T-helper 2 cell treated with Interferon-gamma antibody and Interleukin-4, amounts not matched to agents 5 μg/mL and 100 μg/mL, for 36 hours (primary cell): ENCODE measurements around the gene DDC.

Experiments
- DNase-seq: peaks from one replicate; pipeline ENCODE4 v3.0.0; 2021; ENCODE audit warnings: low spot score
- H3K27ac Mint-ChIP-seq: one replicate; pipeline ENCODE4 v1.8.0; 2021; ENCODE audit warnings: mild to moderate bottlenecking, mixed read lengths
- H3K27me3 Mint-ChIP-seq: one replicate; pipeline ENCODE4 v1.8.0; 2021; ENCODE audit warnings: low read depth, mixed read lengths
- H3K36me3 Mint-ChIP-seq: one replicate; pipeline ENCODE4 v1.8.0; 2021; ENCODE audit warnings: low read depth, mixed read lengths
- H3K4me1 Mint-ChIP-seq: one replicate; pipeline ENCODE4 v1.8.0; 2021; ENCODE audit warnings: low read depth, mixed read lengths
- H3K4me3 Mint-ChIP-seq: one replicate; pipeline ENCODE4 v1.8.0; 2022; ENCODE audit warnings: mild to moderate bottlenecking, moderate library complexity, mixed read lengths
- H3K9me3 Mint-ChIP-seq: one replicate; pipeline ENCODE4 v1.8.0; 2021; ENCODE audit warnings: mixed read lengths

DDC gene, protein sequence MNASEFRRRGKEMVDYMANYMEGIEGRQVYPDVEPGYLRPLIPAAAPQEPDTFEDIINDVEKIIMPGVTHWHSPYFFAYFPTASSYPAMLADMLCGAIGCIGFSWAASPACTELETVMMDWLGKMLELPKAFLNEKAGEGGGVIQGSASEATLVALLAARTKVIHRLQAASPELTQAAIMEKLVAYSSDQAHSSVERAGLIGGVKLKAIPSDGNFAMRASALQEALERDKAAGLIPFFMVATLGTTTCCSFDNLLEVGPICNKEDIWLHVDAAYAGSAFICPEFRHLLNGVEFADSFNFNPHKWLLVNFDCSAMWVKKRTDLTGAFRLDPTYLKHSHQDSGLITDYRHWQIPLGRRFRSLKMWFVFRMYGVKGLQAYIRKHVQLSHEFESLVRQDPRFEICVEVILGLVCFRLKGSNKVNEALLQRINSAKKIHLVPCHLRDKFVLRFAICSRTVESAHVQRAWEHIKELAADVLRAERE

DNA sequence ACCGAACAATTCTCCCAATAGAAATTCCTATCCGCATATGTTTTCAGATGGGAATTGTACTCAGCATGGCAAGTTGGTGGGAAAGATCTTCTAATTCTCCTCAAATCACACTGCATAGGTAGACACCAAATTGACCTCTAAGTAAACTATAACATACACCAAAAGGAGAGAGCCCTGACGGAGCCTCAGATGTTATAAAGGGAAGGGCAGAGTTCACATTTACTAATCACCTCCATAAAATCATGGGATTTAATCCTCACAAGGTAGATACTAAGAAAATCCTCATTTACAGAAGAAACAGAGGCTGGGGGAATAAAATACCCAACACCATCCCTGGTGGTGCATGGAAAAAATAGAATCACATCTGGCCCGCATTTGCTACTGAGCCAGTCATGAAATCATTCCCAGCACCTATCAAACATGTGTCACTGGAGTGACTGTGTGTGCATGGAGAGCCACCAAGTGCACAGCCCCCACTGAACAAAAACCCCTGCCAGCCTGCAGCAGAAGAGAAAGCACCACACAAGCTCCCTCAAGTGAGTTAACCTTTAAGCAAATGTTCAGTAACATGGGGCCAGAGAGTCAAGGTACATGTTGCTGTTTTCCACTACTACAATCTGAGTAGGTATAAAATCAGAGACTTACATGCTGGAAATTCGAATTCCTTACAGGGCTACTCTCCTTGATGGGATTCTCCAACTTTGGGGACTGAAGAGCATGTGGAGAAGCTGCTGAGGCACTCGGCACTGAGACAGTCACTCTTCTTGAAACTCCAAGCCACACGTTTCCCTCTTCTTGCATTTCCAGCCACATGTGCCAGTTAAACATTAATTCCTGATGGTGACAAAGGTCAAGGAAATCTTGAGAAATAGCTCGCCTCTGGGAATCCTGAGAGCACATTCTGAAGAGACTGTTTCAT, at the start of gene DDC:
Gene DDC (minus strand): TSS at position 766 of the 919 bp plus-strand sequence. CDS start 21,320 bp downstream, outside the sequence.
- Mint-ChIP-seq H3K4me1 (no peaks in the 10 kb centered on the region), H3K36me3 (no peaks in the 10 kb centered on the region), H3K4me3 (no peak within 1 kb of the TSS), H3K9me3 (no peaks in the 10 kb centered on the region), H3K27me3 (peaks cover 9% of the 10 kb centered on the region), H3K27ac (no peak within 1 kb of the TSS)
- DNase-seq, result no peak

DNA sequence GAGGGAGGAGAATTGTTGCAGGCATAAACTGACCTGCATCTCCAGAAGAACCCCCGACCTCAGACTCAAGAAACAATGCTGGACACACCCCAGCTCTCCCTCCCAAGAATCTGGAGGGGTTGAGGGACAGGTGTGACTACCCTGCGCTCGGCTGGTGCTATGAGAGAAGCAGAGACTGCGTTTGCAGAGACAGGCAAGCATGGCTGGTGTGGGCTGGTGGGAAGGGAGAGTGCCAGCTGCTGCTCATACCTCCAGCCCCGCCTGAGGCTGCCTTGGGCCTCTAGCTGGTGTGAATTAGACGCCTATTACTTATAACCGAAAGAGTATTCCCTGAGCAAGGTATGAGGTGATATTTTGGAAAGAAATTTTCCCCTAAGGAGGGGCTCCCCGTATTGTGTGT, 48.3 kb upstream of the DDC start:
- Mint-ChIP-seq H3K27me3 (peaks cover 5% of the 10 kb centered on the region), H3K27ac (no peak overlapping the region), H3K4me1 (peaks cover 47% of the 10 kb centered on the region), H3K9me3 (peaks cover 2% of the 10 kb centered on the region), H3K36me3 (peaks cover 2% of the 10 kb centered on the region), H3K4me3 (no peak overlapping the region)
- no peak for DNase-seq

DNA sequence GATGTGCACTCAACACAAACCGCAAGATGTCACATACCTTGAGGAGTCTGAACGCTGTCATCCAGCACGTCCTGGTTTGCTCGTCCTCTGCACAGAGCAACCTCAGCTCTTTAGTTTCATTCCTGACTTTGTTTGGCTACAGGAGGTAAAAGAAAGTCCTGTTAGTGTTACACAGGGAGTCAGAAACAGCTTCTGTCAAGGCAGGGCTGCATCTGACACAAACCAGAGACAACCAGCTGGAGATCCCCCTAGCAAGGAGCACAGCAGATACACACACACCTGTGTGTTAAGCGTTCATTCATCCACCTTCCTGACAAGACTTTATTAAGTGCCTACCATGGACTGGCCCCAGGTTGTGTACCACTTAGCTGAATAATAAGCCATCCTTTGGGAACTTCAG, 47.5 kb upstream of the DDC start:
- Mint-ChIP-seq H3K4me3 (no peak overlapping the region), H3K36me3 (peaks cover 9% of the 10 kb centered on the region)

DNA sequence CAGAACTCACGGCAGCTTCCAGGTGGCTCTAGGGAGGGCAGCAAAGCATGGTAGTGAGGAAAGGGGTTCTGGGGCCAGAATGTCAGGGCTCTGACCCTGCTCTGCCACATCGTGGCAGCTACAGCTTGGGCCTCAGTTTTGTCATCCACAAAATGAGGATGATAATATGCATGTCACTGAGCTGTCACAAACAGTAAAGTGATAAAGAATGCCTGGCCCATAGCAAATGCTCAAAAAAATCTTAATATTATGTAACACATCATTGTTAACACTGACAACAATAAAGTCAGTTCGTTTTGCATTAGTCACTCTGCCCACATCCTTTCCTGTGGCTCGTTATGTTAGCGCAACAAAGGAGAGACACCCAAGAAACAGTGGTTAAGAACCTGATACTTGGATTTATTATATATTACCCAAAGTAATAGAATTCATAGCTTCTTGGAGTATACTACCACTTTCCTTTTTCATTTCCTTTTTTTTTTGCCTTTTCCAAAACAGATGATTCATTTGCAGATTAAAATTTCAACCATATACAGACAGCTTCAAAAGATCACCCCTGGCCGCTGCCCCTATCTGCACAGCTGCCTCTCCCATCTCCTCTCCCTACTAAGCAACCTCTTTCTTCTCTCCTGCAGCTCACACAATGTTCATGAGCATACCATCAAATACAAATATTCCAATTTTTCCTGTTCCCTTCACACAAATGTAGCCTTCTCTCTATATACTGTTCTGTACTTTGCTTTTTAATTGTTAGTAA, 45.5 kb upstream of the DDC start:
- peaks cover 15% of the 10 kb centered on the region for H3K36me3 Mint-ChIP-seq
- H3K4me1 Mint-ChIP-seq, result peaks cover 56% of the 10 kb centered on the region
- peaks cover 4% of the 10 kb centered on the region for H3K27me3 Mint-ChIP-seq
- H3K27ac Mint-ChIP-seq, result peak overlapping the region; percentile 53
- peak overlapping the region; percentile 64 for H3K4me3 Mint-ChIP-seq
- DNase-seq, result peak; percentile 54
- peaks cover 19% of the 10 kb centered on the region for H3K9me3 Mint-ChIP-seq

More for the DNA sequence above, 47.5 kb upstream of the DDC start:
- no peak for DNase-seq
- Mint-ChIP-seq H3K4me1 (peaks cover 54% of the 10 kb centered on the region), H3K9me3 (peaks cover 10% of the 10 kb centered on the region), H3K27ac (no peak overlapping the region), H3K27me3 (peaks cover 4% of the 10 kb centered on the region)

DNA sequence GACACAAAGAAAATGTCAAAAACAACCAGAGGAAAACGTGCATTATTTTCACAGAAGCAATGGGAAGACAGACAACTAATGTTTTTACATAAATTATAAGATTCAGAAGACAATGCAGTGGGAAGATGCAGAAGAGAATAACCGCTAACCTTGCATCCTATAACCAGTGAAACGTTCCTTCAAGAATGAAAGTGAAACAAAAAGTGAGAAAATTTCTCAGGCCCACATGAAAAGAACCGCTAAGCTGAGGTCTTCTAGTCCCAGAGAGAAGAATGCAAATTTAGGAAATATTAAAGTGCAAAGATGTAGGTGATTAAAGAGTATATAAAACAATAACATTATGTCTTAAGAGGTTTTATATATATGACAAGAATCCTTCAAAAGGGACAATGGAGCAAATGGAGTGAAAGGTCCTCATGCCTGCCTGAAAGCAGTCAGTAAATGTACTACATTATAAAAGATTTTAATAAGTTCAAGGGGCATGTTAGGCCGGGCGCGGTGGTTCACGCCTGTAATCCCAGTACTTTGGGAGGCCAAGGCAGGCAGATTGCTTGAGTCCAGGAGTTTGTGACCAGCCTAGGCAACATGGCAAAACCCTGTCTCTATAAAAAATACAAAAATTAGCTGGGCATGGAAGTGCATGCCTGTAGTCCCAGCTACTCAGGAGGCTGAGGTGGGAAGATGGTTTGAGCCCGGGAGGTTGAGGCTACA, 43.1 kb upstream of the DDC start:
- Mint-ChIP-seq H3K4me3 (peak overlapping the region; percentile 7), H3K9me3 (peaks cover 19% of the 10 kb centered on the region), H3K27me3 (peaks cover 4% of the 10 kb centered on the region), H3K4me1 (peaks cover 43% of the 10 kb centered on the region), H3K36me3 (peaks cover 15% of the 10 kb centered on the region), H3K27ac (peak overlapping the region; percentile 14)
- DNase-seq, result no peak

DNA sequence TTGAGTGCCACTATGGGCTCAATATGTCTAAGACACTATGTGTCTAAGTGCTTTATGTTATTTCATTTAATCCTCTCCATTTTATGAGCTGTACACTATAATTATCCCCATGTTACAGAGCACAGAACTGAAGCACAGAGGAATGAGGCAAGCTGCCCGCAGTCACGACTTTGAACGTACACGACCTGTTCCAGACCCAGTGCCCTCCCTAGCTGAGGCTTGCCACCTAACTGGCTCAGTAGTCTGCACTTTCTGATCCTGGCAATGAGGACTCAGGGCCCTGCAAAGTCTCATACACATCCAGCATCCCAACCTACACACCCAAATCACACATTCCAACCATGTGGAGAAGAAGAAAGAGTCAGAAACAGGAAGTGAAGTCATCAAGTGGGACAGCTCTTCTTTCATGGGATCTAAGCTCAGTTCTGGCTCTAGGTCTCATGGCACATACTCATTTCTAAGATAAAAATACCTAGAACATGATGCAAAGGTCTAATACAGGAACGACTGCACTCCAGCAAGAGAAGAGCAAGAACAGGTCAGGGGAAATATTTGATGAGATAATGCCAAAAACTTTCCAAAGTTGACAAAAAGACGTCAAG, 42.4 kb upstream of the DDC start:
- no peak for DNase-seq
- Mint-ChIP-seq H3K4me1 (peaks cover 39% of the 10 kb centered on the region), H3K36me3 (peaks cover 15% of the 10 kb centered on the region), H3K27me3 (peaks cover 4% of the 10 kb centered on the region), H3K4me3 (peak overlapping the region; percentile 7), H3K27ac (peak overlapping the region; percentile 14), H3K9me3 (peaks cover 19% of the 10 kb centered on the region)

DNA sequence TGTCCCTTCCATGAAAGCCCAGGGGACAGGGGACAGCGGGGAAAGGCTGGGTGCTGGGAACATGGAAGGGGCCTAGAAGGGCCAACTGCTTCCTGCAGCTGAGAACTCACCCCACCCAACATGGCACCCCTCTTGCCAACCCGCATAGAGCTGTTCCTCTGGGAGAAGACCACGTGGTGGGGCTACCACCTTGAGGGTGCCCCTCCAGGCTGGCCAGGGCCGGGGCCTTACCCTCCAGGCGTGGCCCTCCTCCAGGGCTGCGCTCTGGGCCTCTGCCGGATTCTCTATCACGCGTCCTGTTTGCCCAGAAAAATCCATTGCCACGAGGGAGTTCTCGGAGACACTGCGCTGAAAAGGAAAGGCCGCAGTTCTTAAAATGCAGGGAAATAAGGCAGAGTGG, 39.9 kb upstream of the DDC start:
- no peak overlapping the region for H3K4me3 Mint-ChIP-seq

DNA sequence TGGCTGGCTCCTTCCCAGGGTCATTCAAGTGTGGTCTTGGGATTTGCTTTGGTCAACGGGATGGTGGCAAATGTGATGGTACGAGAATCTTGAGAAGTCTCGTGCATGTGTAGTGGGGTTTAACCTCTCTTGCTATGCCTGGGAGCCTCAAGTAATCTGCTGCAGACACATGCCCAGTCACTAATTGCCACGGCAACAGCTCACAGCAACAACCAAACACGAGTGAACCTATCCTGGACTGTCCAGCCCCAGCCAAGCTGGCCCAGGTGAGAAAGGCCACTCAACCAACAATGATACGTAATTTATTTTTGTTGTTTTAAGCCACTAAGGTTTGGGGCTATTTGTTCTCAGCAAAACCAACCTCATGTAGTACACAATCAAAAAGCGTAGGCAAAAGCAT, 38.1 kb upstream of the DDC start:
- H3K36me3 Mint-ChIP-seq, result peaks cover 13% of the 10 kb centered on the region
- H3K4me1 Mint-ChIP-seq, result peaks cover 32% of the 10 kb centered on the region
- peaks cover 15% of the 10 kb centered on the region for H3K9me3 Mint-ChIP-seq
- H3K4me3 Mint-ChIP-seq, result no peak overlapping the region
- DNase-seq, result no peak
- H3K27me3 Mint-ChIP-seq, result peaks cover 2% of the 10 kb centered on the region
- no peak overlapping the region for H3K27ac Mint-ChIP-seq

More for the DNA sequence above, 39.9 kb upstream of the DDC start:
- DNase-seq, result no peak
- Mint-ChIP-seq H3K36me3 (peaks cover 15% of the 10 kb centered on the region), H3K27me3 (peaks cover 2% of the 10 kb centered on the region), H3K4me1 (peaks cover 32% of the 10 kb centered on the region), H3K9me3 (peaks cover 19% of the 10 kb centered on the region), H3K27ac (no peak overlapping the region)

DNA sequence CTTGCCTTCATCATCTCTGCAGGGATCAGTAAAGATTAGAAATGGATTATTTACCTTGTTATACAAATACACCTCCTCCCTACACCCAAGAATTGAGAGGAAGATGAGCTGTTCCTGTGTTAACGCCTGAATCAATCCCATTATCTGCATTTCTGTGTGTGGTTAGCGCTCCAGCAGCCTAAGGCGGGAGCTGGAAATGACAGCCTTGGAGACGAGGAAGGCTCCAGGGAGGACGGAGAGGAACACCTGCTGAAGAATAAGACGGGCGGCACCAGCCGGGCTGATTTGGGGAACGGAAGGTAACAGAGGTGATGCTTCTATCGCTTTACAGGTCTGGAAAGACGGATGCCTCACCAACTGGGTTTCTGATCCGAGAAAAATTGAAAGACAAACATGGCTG, 34.2 kb upstream of the DDC start:
- H3K9me3 Mint-ChIP-seq, result no peaks in the 10 kb centered on the region

DNA sequence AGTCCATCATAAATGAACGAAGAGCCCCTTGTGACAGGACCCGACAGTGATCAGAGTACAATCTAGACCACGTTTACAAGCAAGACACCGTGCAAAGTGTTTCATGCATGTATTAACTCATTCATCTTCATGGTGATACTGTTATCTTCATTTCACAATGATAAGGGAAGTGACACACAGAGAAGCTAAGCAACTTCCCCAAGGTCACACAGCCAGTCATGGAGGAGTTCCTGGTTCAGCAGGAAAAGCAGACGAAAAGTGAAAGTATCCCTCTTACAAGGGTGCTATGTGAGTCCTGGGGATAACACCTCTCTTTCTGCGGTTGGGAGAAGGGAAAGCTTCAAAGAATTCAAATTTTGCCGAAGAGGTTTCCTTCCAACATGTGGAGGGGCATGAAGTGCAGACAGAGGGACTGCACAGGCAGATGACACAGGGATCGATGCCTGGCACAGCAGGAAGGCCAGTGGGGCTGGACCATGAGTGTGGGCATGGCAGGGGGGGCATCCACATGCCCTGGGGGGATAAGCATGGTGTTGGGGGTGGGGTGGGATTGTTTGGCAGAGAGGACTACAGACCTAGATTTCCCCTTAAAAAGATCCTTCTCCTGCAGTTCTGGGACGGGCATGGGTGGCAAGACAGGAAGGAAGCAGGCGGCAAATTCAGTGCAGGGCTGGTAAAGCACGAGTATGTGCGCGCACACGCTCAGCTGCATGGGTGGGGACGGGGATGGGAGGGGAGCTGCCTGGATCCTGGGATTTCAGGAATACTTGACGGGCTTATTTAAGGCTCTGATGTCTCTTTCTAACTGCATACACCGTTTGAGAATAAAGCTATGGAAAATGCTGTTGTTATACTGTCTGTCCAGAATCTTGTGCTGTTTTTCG, 33.5 kb upstream of the DDC start:
- Mint-ChIP-seq H3K4me1 (peaks cover 59% of the 10 kb centered on the region), H3K9me3 (no peaks in the 10 kb centered on the region), H3K27me3 (peaks cover 2% of the 10 kb centered on the region), H3K27ac (no peak overlapping the region), H3K36me3 (peaks cover 1% of the 10 kb centered on the region), H3K4me3 (no peak overlapping the region)
- no peak for DNase-seq

More for the DNA sequence above, 34.2 kb upstream of the DDC start:
- DNase-seq, result no peak
- Mint-ChIP-seq H3K4me1 (peaks cover 52% of the 10 kb centered on the region), H3K27ac (no peak overlapping the region), H3K36me3 (peaks cover 1% of the 10 kb centered on the region), H3K4me3 (no peak overlapping the region), H3K27me3 (peaks cover 2% of the 10 kb centered on the region)

DNA sequence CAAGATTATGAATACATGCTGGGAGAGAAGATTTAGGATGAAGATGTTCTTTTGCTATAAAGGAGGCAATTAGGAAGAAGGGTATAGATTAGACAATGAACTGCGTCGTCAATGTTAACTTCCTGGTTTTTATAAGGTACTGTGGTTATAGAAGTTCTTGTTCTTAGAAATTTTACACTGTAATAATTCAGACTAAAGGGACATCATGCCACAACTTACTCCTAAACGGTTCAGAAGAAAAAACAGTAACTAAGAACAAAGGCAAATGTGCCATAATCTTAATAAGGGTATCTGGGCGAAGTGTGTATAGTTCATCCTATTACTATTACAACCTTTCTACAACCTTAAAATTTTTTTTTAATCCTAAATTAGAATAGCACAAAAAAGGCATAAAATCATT, 31.3 kb upstream of the DDC start:
- DNase-seq, result no peak
- Mint-ChIP-seq H3K4me3 (peak overlapping the region; percentile 13), H3K36me3 (peaks cover 3% of the 10 kb centered on the region), H3K4me1 (peaks cover 66% of the 10 kb centered on the region), H3K27ac (peak overlapping the region; percentile 38), H3K27me3 (peaks cover 2% of the 10 kb centered on the region), H3K9me3 (no peaks in the 10 kb centered on the region)

DNA sequence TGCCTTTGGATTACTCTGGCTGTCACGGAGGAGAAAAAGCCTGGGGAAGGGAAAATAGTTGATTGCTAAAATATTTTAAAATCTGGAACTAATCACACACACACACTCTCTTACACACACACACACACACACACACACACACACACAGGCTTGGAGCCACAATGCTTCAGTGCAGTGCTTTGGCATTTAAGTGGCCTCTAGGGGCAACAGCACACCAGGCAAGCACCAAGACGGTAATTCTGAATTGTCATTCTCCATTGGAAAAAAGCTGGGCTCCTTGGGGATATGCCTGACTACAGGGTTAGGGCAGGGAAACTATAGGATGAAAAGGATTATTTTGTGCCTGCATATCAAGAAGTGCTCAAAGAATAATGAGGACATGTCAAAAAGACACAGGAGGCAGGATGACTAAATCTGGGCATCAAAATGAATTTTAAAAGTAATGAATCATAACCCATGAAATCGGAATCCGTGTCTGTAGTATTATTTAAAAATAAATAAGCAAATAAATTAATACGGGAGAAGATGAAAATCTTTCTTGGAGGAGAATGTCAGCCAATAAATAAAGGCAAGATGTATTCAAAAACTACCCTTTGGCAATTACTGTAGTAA, 30.4 kb upstream of the DDC start:
- peaks cover 2% of the 10 kb centered on the region for H3K27me3 Mint-ChIP-seq
- DNase-seq, result peak; percentile 17
- peak overlapping the region; percentile 74 for H3K4me3 Mint-ChIP-seq
- H3K27ac Mint-ChIP-seq, result peak overlapping the region; percentile 93
- peaks cover 68% of the 10 kb centered on the region for H3K4me1 Mint-ChIP-seq
- H3K36me3 Mint-ChIP-seq, result peaks cover 3% of the 10 kb centered on the region
- peaks cover 2% of the 10 kb centered on the region for H3K9me3 Mint-ChIP-seq
